Lung (tissue), 12 donors: Measurements from ENCODE around the gene GALNT2. TPM values are rescaled to one million over a fixed set of nuclear protein-coding genes. Genes with fewer than 3 reads are reported as not detected.

Experiments used
- ATAC-seq: fragments of 200-7000 bp; cut with Tn5 transposase; one replicate; pipeline ENCODE4 v1.9.1; 2020; ENCODE audit warnings: moderate number of reproducible peaks; ENCODE audit not compliant: insufficient read depth, low FRiP score
- DNase-seq, 3 donors: peaks; one replicate each; pipeline ENCODE4 v3.0.0-alpha.2; 2013 to 2017
- H3K27ac ChIP-seq, 2 donors: one replicate each; pipeline ENCODE4 v1.5.1; 2013; ENCODE audit warnings: mild to moderate bottlenecking in 2 of 2, moderate library complexity in 2 of 2, control low read depth in 1 of 2, inconsistent platforms in 1 of 2, low read depth in 1 of 2, low read length in 1 of 2
- H3K27me3 ChIP-seq, 3 donors: one replicate each; pipeline ENCODE4 v1.5.1; 2013; ENCODE audit warnings: low read length in 2 of 3; ENCODE audit not compliant: control insufficient read depth in 3 of 3, insufficient read depth in 3 of 3
- H3K36me3 ChIP-seq, 4 donors: one replicate each; pipeline ENCODE4 v1.5.1; 2013; ENCODE audit warnings: low read length in 4 of 4, mild to moderate bottlenecking in 1 of 4, moderate library complexity in 1 of 4; ENCODE audit not compliant: control insufficient read depth in 4 of 4, insufficient read depth in 4 of 4
- H3K4me1 ChIP-seq, 5 donors: one replicate each; pipeline ENCODE4 v1.5.1; 2013; ENCODE audit warnings: low read length in 5 of 5, mild to moderate bottlenecking in 2 of 5, moderate library complexity in 1 of 5; ENCODE audit not compliant: control insufficient read depth in 5 of 5, insufficient read depth in 5 of 5
- H3K4me3 ChIP-seq: one replicate; pipeline ENCODE4 v1.5.1; 2013; ENCODE audit warnings: mild to moderate bottlenecking, control low read depth, moderate library complexity
- H3K9ac ChIP-seq, 2 donors: one replicate each; pipeline ENCODE4 v1.5.1; 2013; ENCODE audit warnings: low read length in 2 of 2, control low read depth in 1 of 2; ENCODE audit not compliant: insufficient read depth in 1 of 2
- H3K9me3 ChIP-seq, 4 donors: one replicate each; pipeline ENCODE4 v1.5.1; 2013; ENCODE audit warnings: low read length in 3 of 4, mild to moderate bottlenecking in 1 of 4, moderate library complexity in 1 of 4; ENCODE audit not compliant: control insufficient read depth in 4 of 4, insufficient read depth in 3 of 4
- WGBS, 2 donors: extraction: QIAGEN DNeasy Blood & Tissue Kit; methylation state at CpG; one replicate each; pipeline ENCODE4 v1.1.7; 2013; 5-methylcytosine and 5-hydroxymethylcytosine counted together
- polyA plus RNA-seq, 2 donors: library from polyadenylated mRNA; stranded (reverse); fragments of 200-250 nt; gene quantifications; one replicate each; pipeline ENCODE4 v1.2.1, GENCODE V29; 2013
- total RNA-seq, 2 donors: library from RNA; depleted of rRNA in 1 of 2; stranded (reverse); fragments of >200 nt in 1 of 2; gene quantifications; one replicate each; pipeline ENCODE4 v1.2.1, GENCODE V29; 2014 to 2021
- TF ChIP-seq, protein P1 (sequence below): IDR thresholded peaks from 2 replicates; pipeline ENCODE4 v1.5.1; 2012; ENCODE audit warnings: mild to moderate bottlenecking; ENCODE audit errors: control extremely low read depth, extremely low read depth
- donor health status: control.
- donor health status: control.
- donor health status: Bipolar disorder and iron deficiency.
- donor health status: healthy.
- donor health status: DM: yes; HTN: yes; CAD: no.

GALNT2 gene
- total and polyA plus RNA-seq, 4 donors, result 23.1 to 101 (median 58.9) TPM

DNA sequence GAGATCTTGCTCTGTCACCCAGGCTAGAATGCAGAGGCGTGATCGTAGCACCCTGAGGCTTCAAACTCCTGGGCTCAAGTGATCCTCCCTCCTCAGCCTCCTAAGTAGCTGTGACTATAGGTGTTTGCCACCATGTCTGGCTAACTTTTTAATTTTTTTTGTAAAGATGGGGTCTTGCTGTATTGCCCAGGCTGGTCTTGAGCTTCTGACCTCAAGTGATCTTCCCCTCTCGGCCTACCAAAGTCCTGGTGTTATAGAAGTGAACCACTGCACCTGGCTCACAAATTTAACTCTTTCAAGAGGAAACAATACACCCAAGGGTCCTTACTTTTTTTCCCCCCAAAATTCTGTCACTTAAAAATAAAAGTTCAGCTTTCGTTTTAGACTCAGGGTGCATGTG, 62.3 kb downstream of the GALNT2 start:
- Histone ChIP-seq H3K4me3 (no peak overlapping the region), H3K9me3 (no peaks in the 10 kb centered on the region), H3K27me3 (no peaks in the 10 kb centered on the region), H3K4me1 (peaks cover 0 to 13% (median 0%) of the 10 kb centered on the region in 5 donors), H3K9ac (no peak overlapping the region), H3K27ac (no peak overlapping the region), H3K36me3 (peaks cover 0 to 2% (median 0%) of the 10 kb centered on the region in 4 donors)
- TF ChIP-seq, protein P1, sequence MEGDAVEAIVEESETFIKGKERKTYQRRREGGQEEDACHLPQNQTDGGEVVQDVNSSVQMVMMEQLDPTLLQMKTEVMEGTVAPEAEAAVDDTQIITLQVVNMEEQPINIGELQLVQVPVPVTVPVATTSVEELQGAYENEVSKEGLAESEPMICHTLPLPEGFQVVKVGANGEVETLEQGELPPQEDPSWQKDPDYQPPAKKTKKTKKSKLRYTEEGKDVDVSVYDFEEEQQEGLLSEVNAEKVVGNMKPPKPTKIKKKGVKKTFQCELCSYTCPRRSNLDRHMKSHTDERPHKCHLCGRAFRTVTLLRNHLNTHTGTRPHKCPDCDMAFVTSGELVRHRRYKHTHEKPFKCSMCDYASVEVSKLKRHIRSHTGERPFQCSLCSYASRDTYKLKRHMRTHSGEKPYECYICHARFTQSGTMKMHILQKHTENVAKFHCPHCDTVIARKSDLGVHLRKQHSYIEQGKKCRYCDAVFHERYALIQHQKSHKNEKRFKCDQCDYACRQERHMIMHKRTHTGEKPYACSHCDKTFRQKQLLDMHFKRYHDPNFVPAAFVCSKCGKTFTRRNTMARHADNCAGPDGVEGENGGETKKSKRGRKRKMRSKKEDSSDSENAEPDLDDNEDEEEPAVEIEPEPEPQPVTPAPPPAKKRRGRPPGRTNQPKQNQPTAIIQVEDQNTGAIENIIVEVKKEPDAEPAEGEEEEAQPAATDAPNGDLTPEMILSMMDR, result no peak
- DNase-seq (no peak), ATAC-seq (no peak)
- 96 to 99% methylated on average over 4 of the region's 4 CpGs for WGBS, 2 donors

DNA sequence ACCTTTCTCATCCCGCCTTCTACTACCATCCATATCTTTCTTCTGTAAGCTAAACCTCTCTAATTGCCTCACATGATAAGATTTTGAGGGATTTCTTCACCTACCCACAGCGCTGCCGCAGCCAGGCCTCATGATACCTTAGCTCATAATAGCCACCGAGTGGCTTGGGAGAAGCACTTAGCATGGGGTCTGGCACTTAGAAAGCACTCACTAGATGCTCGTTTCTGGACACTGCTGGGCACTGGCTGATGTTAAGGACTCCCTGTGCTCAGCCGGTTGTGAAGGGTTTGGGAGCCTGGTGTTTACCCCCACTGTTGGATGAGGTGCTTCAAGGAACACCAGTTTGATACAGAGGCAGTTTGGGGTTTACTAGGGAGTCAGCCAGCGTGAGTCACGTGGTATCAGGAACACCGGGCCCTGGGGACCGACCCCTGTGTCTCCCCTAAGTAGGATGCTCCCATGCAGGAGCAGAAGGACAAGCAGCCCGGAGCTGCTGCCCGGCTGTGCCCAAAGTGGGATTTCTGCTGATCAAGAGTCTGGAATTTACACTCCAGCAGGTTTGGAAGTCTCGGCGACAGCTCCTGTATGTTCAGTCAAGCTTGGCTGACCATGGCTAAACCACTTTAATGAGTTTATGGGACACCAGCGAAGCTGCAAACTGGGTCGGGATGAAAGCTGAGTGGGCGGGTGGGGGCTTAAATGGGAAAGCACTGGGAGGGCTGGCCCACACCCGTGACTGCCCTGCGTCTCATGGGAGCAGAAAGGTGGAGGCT, 63.3 kb downstream of the GALNT2 start:
- no peak for ATAC-seq
- no peak overlapping the region for H3K9ac ChIP-seq
- DNase-seq, result no peak
- no peaks in the 10 kb centered on the region for H3K27me3 ChIP-seq
- no peaks in the 10 kb centered on the region for H3K9me3 ChIP-seq
- H3K36me3 ChIP-seq, result peaks cover 0 to 2% (median 0%) of the 10 kb centered on the region in 4 donors
- no peak overlapping the region for H3K27ac ChIP-seq
- 90 to 94% methylated on average over 19 of the region's 19 CpGs for WGBS, 2 donors
- TF ChIP-seq, protein P1, result no peak
- no peak overlapping the region for H3K4me3 ChIP-seq
- peaks cover 0 to 6% (median 0%) of the 10 kb centered on the region in 5 donors for H3K4me1 ChIP-seq

DNA sequence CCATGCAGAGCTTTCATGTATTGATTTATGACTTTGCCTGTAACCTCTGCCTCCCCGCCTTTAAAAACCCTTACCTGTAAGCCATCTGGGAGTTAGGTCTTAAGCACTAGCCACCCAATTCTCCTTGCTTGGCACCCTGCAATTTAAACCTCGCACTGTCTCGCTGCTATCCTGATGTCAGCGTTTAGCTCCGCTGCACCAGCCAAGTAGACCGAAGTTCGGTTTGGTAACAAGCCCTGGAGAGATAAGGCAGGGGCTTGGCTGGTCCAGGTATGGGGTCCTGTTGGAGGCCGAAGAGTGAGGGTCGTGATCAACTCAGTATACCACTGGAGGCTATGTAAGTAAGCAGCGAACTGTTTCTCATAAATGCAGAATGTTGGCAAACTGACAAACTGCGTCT, 64.4 kb downstream of the GALNT2 start:
- no peak for DNase-seq
- H3K9ac ChIP-seq, result no peak overlapping the region
- H3K36me3 ChIP-seq, result peaks cover 0 to 2% (median 0%) of the 10 kb centered on the region in 4 donors
- no peaks in the 10 kb centered on the region for H3K9me3 ChIP-seq
- no peak for ATAC-seq
- 94 to 97% methylated on average over 11 of the region's 11 CpGs for WGBS, 2 donors
- H3K4me1 ChIP-seq, result peaks cover 0 to 3% (median 0%) of the 10 kb centered on the region in 5 donors
- TF ChIP-seq, protein P1, result no peak
- H3K27me3 ChIP-seq, result no peaks in the 10 kb centered on the region
- no peak overlapping the region for H3K4me3 ChIP-seq
- no peak overlapping the region for H3K27ac ChIP-seq

DNA sequence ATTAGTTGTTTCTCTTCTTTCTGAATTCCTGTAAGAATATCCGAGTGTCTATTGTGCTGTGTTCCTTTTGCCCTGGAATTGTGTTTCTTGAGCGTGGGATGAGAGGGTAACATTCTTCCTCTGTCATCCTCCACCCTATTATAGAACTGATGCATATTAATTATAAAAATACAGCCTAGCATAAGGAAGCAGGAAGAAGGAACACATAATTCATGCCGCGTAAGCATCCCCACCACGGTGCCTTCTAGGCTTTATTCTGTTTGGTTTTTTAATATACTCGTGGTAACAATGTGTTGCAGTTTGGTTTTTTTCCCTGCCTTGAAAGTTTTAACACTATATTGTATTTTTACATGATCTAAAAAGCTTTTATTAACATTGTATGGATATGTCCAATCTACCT, 65.7 kb downstream of the GALNT2 start:
- Histone ChIP-seq H3K27me3 (no peaks in the 10 kb centered on the region), H3K4me3 (no peak overlapping the region), H3K9ac (no peak overlapping the region), H3K36me3 (peaks cover 0 to 2% (median 0%) of the 10 kb centered on the region in 4 donors), H3K4me1 (peaks cover 0 to 7% (median 0%) of the 10 kb centered on the region in 5 donors), H3K9me3 (no peaks in the 10 kb centered on the region), H3K27ac (no peak overlapping the region)
- DNase-seq (no peak), ATAC-seq (no peak)
- WGBS, 2 donors, result 43 to 51% methylated on average over 6 of the region's 6 CpGs
- TF ChIP-seq, protein P1, result no peak
